GM12801 (cell line): Measurements from ENCODE around the gene ECE1.

Experiments
- CTCF ChIP-seq: IDR thresholded peaks from one replicate; pipeline ENCODE4 v1.5.1; 2011; ENCODE audit warnings: control low read depth; ENCODE audit not compliant: insufficient read length; ENCODE audit errors: extremely low read depth

ECE1 gene

GRCh38 chr1:21255284-21255942, 34.9 kb downstream of the ECE1 start:
- TF ChIP-seq CTCF, result peak; percentile 51

GRCh38 chr1:21254335-21254951, 35.8 kb downstream of the ECE1 start:
- TF ChIP-seq CTCF, result no peak

- no peak for TF ChIP-seq CTCF
These were observed 38.3 kb downstream of the ECE1 start for GRCh38 chr1:21251773-21252471.

GRCh38 chr1:21249940-21250493, 40.2 kb downstream of the ECE1 start:
- no peak for TF ChIP-seq CTCF

GRCh38 chr1:21247892-21248715, 42.2 kb downstream of the ECE1 start:
- no peak for TF ChIP-seq CTCF

GRCh38 chr1:21246905-21247642, 43.2 kb downstream of the ECE1 start:
- no peak for TF ChIP-seq CTCF
